Measurements from ENCODE around the gene CCDC9B. TPM values are rescaled to one million over a fixed set of nuclear protein-coding genes. Genes with fewer than 3 reads are reported as not detected.

CCDC9B gene
- polyA plus RNA-seq, 12 donors = 7.4 to 119 (median 19.4) TPM

GRCh38 chr15:40293905-40294895, 46.5 kb downstream of the CCDC9B start:
- DNase-seq = no peak

GRCh38 chr15:40293006-40293405, 47.7 kb downstream of the CCDC9B start:
- no peak for DNase-seq

GRCh38 chr15:40292246-40292645, 48.5 kb downstream of the CCDC9B start:
- no peak for DNase-seq

- DNase-seq = no peak
Measured at GRCh38 chr15:40290918-40291574, 49.7 kb downstream of the CCDC9B start.

- no peak for DNase-seq
Measured at GRCh38 chr15:40290545-40290917, 50.2 kb downstream of the CCDC9B start.

GRCh38 chr15:40289140-40289775, 51.5 kb downstream of the CCDC9B start:
- DNase-seq = no peak

- no peak for DNase-seq
Measured at GRCh38 chr15:40287968-40288367, 52.8 kb downstream of the CCDC9B start.

- DNase-seq = no peak
Measured at GRCh38 chr15:40287505-40287904, 53.2 kb downstream of the CCDC9B start.

GRCh38 chr15:40286794-40287193, 53.9 kb downstream of the CCDC9B start:
- DNase-seq = no peak

- no peak for DNase-seq
Measured at GRCh38 chr15:40286061-40286532, 54.6 kb downstream of the CCDC9B start.

- no peak for DNase-seq
Measured at GRCh38 chr15:40285554-40286011, 55.2 kb downstream of the CCDC9B start.

- no peak for DNase-seq
Measured at GRCh38 chr15:40285151-40285550, 55.6 kb downstream of the CCDC9B start.

- no peak for DNase-seq
Measured at GRCh38 chr15:40283615-40284300, 57.0 kb downstream of the CCDC9B start.

- no peak for DNase-seq
Measured at GRCh38 chr15:40282869-40283614, 57.7 kb downstream of the CCDC9B start, which contains the start of gene ANKRD63. Gene ANKRD63, minus strand, starts transcription at chr15:40283064. Its CDS starts 478 bp downstream, at chr15:40282586.

GRCh38 chr15:40282147-40282868, 58.4 kb downstream of the CCDC9B start:
- no peak for DNase-seq

- DNase-seq = no peak
Measured at GRCh38 chr15:40281801-40282146, 59.0 kb downstream of the CCDC9B start.

Data from muscle of arm (tissue), 12 donors.